ENCODE data around the gene KRT36. TPM values are rescaled to one million over a fixed set of nuclear protein-coding genes. Genes with fewer than 3 reads are reported as not detected.

KRT36 gene
- polyA plus RNA-seq, 1 donor, result 0.03 TPM

- DNase-seq, result no peak
- H3K27me3 ChIP-seq (ENCODE audit: control insufficient read depth, insufficient read depth, low read length), result peaks cover 26% of the 10 kb centered on the region
- no peak overlapping the region for H3K4me3 ChIP-seq (ENCODE audit: low read length)
- H3K9me3 ChIP-seq (ENCODE audit: control insufficient read depth, low read depth, low read length), result no peaks in the 10 kb centered on the region
- no CpG with 5 or more reads among the region's 29 CpGs for WGBS (ENCODE audit: insufficient coverage, low lambda C conversion rate)
- H3K27ac ChIP-seq (ENCODE audit: low read length), result no peak overlapping the region
- H3K4me1 ChIP-seq (ENCODE audit: control insufficient read depth, insufficient read depth, low read length), result no peaks in the 10 kb centered on the region
- H3K36me3 ChIP-seq (ENCODE audit: control insufficient read depth, insufficient read depth, low read length), result no peaks in the 10 kb centered on the region
Observed at GRCh38 chr17:41486809-41487530, 2.7 kb downstream of the KRT36 start.

GRCh38 chr17:41486316-41486715, 3.4 kb downstream of the KRT36 start:
- Histone ChIP-seq H3K36me3 (ENCODE audit: control insufficient read depth, insufficient read depth, low read length) (no peaks in the 10 kb centered on the region), H3K9me3 (ENCODE audit: control insufficient read depth, low read depth, low read length) (no peaks in the 10 kb centered on the region), H3K4me1 (ENCODE audit: control insufficient read depth, insufficient read depth, low read length) (no peaks in the 10 kb centered on the region), H3K4me3 (ENCODE audit: low read length) (no peak overlapping the region), H3K27me3 (ENCODE audit: control insufficient read depth, insufficient read depth, low read length) (peaks cover 23% of the 10 kb centered on the region), H3K27ac (ENCODE audit: low read length) (no peak overlapping the region)
- WGBS (ENCODE audit: insufficient coverage, low lambda C conversion rate), result no CpG with 5 or more reads among the region's 13 CpGs
- no peak for DNase-seq

GRCh38 chr17:41484920-41485904, 4.5 kb downstream of the KRT36 start:
- no peak overlapping the region for H3K27ac ChIP-seq (ENCODE audit: low read length)
- WGBS (ENCODE audit: insufficient coverage, low lambda C conversion rate), result no CpG with 5 or more reads among the region's 8 CpGs
- no peaks in the 10 kb centered on the region for H3K4me1 ChIP-seq (ENCODE audit: control insufficient read depth, insufficient read depth, low read length)
- DNase-seq, result no peak
- no peaks in the 10 kb centered on the region for H3K36me3 ChIP-seq (ENCODE audit: control insufficient read depth, insufficient read depth, low read length)
- peaks cover 19% of the 10 kb centered on the region for H3K27me3 ChIP-seq (ENCODE audit: control insufficient read depth, insufficient read depth, low read length)
- no peak overlapping the region for H3K4me3 ChIP-seq (ENCODE audit: low read length)
- H3K9me3 ChIP-seq (ENCODE audit: control insufficient read depth, low read depth, low read length), result no peaks in the 10 kb centered on the region

GRCh38 chr17:41483991-41484826, 5.5 kb downstream of the KRT36 start:
- WGBS (ENCODE audit: insufficient coverage, low lambda C conversion rate), result no CpG with 5 or more reads among the region's 7 CpGs
- H3K27me3 ChIP-seq (ENCODE audit: control insufficient read depth, insufficient read depth, low read length), result peaks cover 19% of the 10 kb centered on the region
- no peak for DNase-seq

GRCh38 chr17:41483531-41483930, 6.2 kb downstream of the KRT36 start:
- Histone ChIP-seq H3K4me3 (ENCODE audit: low read length) (no peak overlapping the region), H3K27ac (ENCODE audit: low read length) (no peak overlapping the region), H3K4me1 (ENCODE audit: control insufficient read depth, insufficient read depth, low read length) (no peaks in the 10 kb centered on the region), H3K27me3 (ENCODE audit: control insufficient read depth, insufficient read depth, low read length) (peaks cover 19% of the 10 kb centered on the region), H3K9me3 (ENCODE audit: control insufficient read depth, low read depth, low read length) (no peaks in the 10 kb centered on the region), H3K36me3 (ENCODE audit: control insufficient read depth, insufficient read depth, low read length) (no peaks in the 10 kb centered on the region)
- DNase-seq, result no peak
- WGBS (ENCODE audit: insufficient coverage, low lambda C conversion rate), result no CpG with 5 or more reads among the region's 9 CpGs

More at GRCh38 chr17:41483991-41484826, 5.5 kb downstream of the KRT36 start:
- no peaks in the 10 kb centered on the region for H3K4me1 ChIP-seq (ENCODE audit: control insufficient read depth, insufficient read depth, low read length)
- H3K27ac ChIP-seq (ENCODE audit: low read length), result no peak overlapping the region
- H3K9me3 ChIP-seq (ENCODE audit: control insufficient read depth, low read depth, low read length), result no peaks in the 10 kb centered on the region
- no peaks in the 10 kb centered on the region for H3K36me3 ChIP-seq (ENCODE audit: control insufficient read depth, insufficient read depth, low read length)
- H3K4me3 ChIP-seq (ENCODE audit: low read length), result no peak overlapping the region

GRCh38 chr17:41481036-41481435, 8.7 kb downstream of the KRT36 start, which contains the start of gene KRT35:
KRT35 (minus strand) TSS chr17:41481151; CDS start chr17:41481097, 54 bp downstream.
- H3K4me3 ChIP-seq (ENCODE audit: low read length), result no peak within 1 kb of the TSS
- no peaks in the 10 kb centered on the region for H3K4me1 ChIP-seq (ENCODE audit: control insufficient read depth, insufficient read depth, low read length)
- DNase-seq, result no peak
- no peaks in the 10 kb centered on the region for H3K9me3 ChIP-seq (ENCODE audit: control insufficient read depth, low read depth, low read length)
- WGBS (ENCODE audit: insufficient coverage, low lambda C conversion rate), result no CpG with 5 or more reads among the region's 2 CpGs
- no peak within 1 kb of the TSS for H3K27ac ChIP-seq (ENCODE audit: low read length)
- H3K36me3 ChIP-seq (ENCODE audit: control insufficient read depth, insufficient read depth, low read length), result no peaks in the 10 kb centered on the region
- peaks cover 8% of the 10 kb centered on the region for H3K27me3 ChIP-seq (ENCODE audit: control insufficient read depth, insufficient read depth, low read length)

- Histone ChIP-seq H3K9me3 (ENCODE audit: control insufficient read depth, low read depth, low read length) (no peaks in the 10 kb centered on the region), H3K27ac (ENCODE audit: low read length) (no peak overlapping the region), H3K4me1 (ENCODE audit: control insufficient read depth, insufficient read depth, low read length) (no peaks in the 10 kb centered on the region), H3K36me3 (ENCODE audit: control insufficient read depth, insufficient read depth, low read length) (no peaks in the 10 kb centered on the region), H3K27me3 (ENCODE audit: control insufficient read depth, insufficient read depth, low read length) (peaks cover 4% of the 10 kb centered on the region), H3K4me3 (ENCODE audit: low read length) (no peak overlapping the region)
- no CpG with 5 or more reads among the region's 10 CpGs for WGBS (ENCODE audit: insufficient coverage, low lambda C conversion rate)
- no peak for DNase-seq
Observed at GRCh38 chr17:41480581-41480980, 9.1 kb downstream of the KRT36 start.

- no CpG with 5 or more reads among the region's 2 CpGs for WGBS (ENCODE audit: insufficient coverage, low lambda C conversion rate)
- H3K4me3 ChIP-seq (ENCODE audit: low read length), result no peak overlapping the region
Observed at GRCh38 chr17:41480136-41480535, 9.6 kb downstream of the KRT36 start.

GRCh38 chr17:41478237-41478636, 11.5 kb downstream of the KRT36 start:
- Histone ChIP-seq H3K27me3 (ENCODE audit: control insufficient read depth, insufficient read depth, low read length) (peaks cover 2% of the 10 kb centered on the region), H3K4me1 (ENCODE audit: control insufficient read depth, insufficient read depth, low read length) (no peaks in the 10 kb centered on the region), H3K4me3 (ENCODE audit: low read length) (no peak overlapping the region), H3K36me3 (ENCODE audit: control insufficient read depth, insufficient read depth, low read length) (no peaks in the 10 kb centered on the region), H3K9me3 (ENCODE audit: control insufficient read depth, low read depth, low read length) (no peaks in the 10 kb centered on the region), H3K27ac (ENCODE audit: low read length) (no peak overlapping the region)
- no CpG with 5 or more reads among the region's 8 CpGs for WGBS (ENCODE audit: insufficient coverage, low lambda C conversion rate)
- DNase-seq, result no peak

More at GRCh38 chr17:41480136-41480535, 9.6 kb downstream of the KRT36 start:
- Histone ChIP-seq H3K36me3 (ENCODE audit: control insufficient read depth, insufficient read depth, low read length) (no peaks in the 10 kb centered on the region), H3K9me3 (ENCODE audit: control insufficient read depth, low read depth, low read length) (no peaks in the 10 kb centered on the region), H3K27me3 (ENCODE audit: control insufficient read depth, insufficient read depth, low read length) (peaks cover 4% of the 10 kb centered on the region), H3K27ac (ENCODE audit: low read length) (no peak overlapping the region), H3K4me1 (ENCODE audit: control insufficient read depth, insufficient read depth, low read length) (no peaks in the 10 kb centered on the region)
- DNase-seq, result no peak
